ENCODE results near the gene ORMDL1. TPM values are rescaled to one million over a fixed set of nuclear protein-coding genes. Genes with fewer than 3 reads are reported as not detected.

ORMDL1 gene
- total and polyA plus RNA-seq, 2 of the 13 experiments (the other 11 are each of a cell fraction or from before 2014, with no cell fraction given), result 67.5 to 160 TPM

- TF ChIP-seq ZNF839 (CRISPR knock-in tag; IDR thresholded peaks at IDR 0.05; ENCODE audit: borderline replicate concordance), result peak; percentile 96
- peak; percentile 22; the same call in 1 of the 2 replicates for TF ChIP-seq TFAP4 (IDR thresholded peaks at IDR 0.05; ENCODE audit: borderline replicate concordance, low read depth)
- TF ChIP-seq REPIN1 (CRISPR knock-in tag; IDR thresholded peaks at IDR 0.05; ENCODE audit: borderline replicate concordance, low read depth), result peak; percentile 96
- TF ChIP-seq HINFP (CRISPR knock-in tag; IDR thresholded peaks at IDR 0.05; ENCODE audit: low read depth), result peak; percentile 40
- TF ChIP-seq, protein P1, sequence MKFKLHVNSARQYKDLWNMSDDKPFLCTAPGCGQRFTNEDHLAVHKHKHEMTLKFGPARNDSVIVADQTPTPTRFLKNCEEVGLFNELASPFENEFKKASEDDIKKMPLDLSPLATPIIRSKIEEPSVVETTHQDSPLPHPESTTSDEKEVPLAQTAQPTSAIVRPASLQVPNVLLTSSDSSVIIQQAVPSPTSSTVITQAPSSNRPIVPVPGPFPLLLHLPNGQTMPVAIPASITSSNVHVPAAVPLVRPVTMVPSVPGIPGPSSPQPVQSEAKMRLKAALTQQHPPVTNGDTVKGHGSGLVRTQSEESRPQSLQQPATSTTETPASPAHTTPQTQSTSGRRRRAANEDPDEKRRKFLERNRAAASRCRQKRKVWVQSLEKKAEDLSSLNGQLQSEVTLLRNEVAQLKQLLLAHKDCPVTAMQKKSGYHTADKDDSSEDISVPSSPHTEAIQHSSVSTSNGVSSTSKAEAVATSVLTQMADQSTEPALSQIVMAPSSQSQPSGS (CRISPR knock-in tag; IDR thresholded peaks at IDR 0.05), result peak; percentile 16; the same call in 1 of the 2 replicates
- peak; percentile 97 for TF ChIP-seq ZNF160 (CRISPR knock-in tag; IDR thresholded peaks at IDR 0.05)
- TF ChIP-seq ARHGAP35 (CRISPR knock-in tag; IDR thresholded peaks at IDR 0.05; ENCODE audit: borderline replicate concordance), result peak; percentile 79; the same call in 1 of the 2 replicates
- TF ChIP-seq, protein P2, sequence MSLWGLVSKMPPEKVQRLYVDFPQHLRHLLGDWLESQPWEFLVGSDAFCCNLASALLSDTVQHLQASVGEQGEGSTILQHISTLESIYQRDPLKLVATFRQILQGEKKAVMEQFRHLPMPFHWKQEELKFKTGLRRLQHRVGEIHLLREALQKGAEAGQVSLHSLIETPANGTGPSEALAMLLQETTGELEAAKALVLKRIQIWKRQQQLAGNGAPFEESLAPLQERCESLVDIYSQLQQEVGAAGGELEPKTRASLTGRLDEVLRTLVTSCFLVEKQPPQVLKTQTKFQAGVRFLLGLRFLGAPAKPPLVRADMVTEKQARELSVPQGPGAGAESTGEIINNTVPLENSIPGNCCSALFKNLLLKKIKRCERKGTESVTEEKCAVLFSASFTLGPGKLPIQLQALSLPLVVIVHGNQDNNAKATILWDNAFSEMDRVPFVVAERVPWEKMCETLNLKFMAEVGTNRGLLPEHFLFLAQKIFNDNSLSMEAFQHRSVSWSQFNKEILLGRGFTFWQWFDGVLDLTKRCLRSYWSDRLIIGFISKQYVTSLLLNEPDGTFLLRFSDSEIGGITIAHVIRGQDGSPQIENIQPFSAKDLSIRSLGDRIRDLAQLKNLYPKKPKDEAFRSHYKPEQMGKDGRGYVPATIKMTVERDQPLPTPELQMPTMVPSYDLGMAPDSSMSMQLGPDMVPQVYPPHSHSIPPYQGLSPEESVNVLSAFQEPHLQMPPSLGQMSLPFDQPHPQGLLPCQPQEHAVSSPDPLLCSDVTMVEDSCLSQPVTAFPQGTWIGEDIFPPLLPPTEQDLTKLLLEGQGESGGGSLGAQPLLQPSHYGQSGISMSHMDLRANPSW (CRISPR knock-in tag; IDR thresholded peaks at IDR 0.05; ENCODE audit: borderline replicate concordance), result peak; percentile 98; the same call in 1 of the 2 replicates
- TF ChIP-seq ZNF713 (CRISPR knock-in tag; IDR thresholded peaks at IDR 0.05), result 0 out of 2 replicates have a peak, but pooled peaks have one; percentile 32
- peak; percentile 98 for TF ChIP-seq ZSCAN31 (CRISPR knock-in tag; IDR thresholded peaks at IDR 0.05; ENCODE audit: low read depth)
- TF ChIP-seq ZNF253 (CRISPR knock-in tag; IDR thresholded peaks at IDR 0.05; ENCODE audit: borderline replicate concordance), result no peak
- peak; percentile 22; the same call in 1 of the 2 replicates for TF ChIP-seq MLXIP (CRISPR knock-in tag; IDR thresholded peaks at IDR 0.05; ENCODE audit: borderline replicate concordance)
- TF ChIP-seq ZNF367 (CRISPR knock-in tag; IDR thresholded peaks at IDR 0.05; ENCODE audit: borderline replicate concordance), result peak; percentile 82; the same call in 1 of the 2 replicates
- peak; percentile 41; the same call in 1 of the 2 replicates for TF ChIP-seq MYNN (CRISPR knock-in tag; IDR thresholded peaks at IDR 0.05; ENCODE audit: low read depth)
These were observed at the start of gene ORMDL1, which contains the start of gene PMS1 (continued) for GRCh38 chr2:189783927-189784867.
